Activated CD8-positive, alpha-beta memory T cell treated with anti-CD3 and anti-CD28 coated beads, Interleukin-2, amount 50 U/mL, for 4 hours (primary cell): ENCODE data around the gene EGR4.

ENCODE experiments used
- DNase-seq: peaks from one replicate; pipeline ENCODE4 v3.0.0-alpha.2; 2020

EGR4 gene

GRCh38 chr2:73244580-73244979 is 48.8 kb downstream of the EGR4 start:
- no peak for DNase-seq

GRCh38 chr2:73243884-73244570 is 49.3 kb downstream of the EGR4 start:
- DNase-seq: no peak
